VCaP (cell line): Measurements from ENCODE around the gene CASK.

Experiments used
- H3K27ac ChIP-seq: fragments of 450-650 bp; 2 replicates; pipeline ENCODE4 v1.5.1; 2017
- CTCF ChIP-seq: fragments of 450-650 bp; conservative IDR thresholded peaks from 2 replicates; pipeline ENCODE4 v1.5.1; 2017; ENCODE audit warnings: mild to moderate bottlenecking, moderate library complexity

The CASK gene

GRCh38 chrX:41733939-41734338, 189.4 kb downstream of the CASK start:
- no peak for TF ChIP-seq CTCF
- H3K27ac ChIP-seq, result no peak overlapping the region

- no peak overlapping the region for H3K27ac ChIP-seq
- TF ChIP-seq CTCF, result no peak
These were observed 191.1 kb downstream of the CASK start for GRCh38 chrX:41732260-41732659.

- no peak overlapping the region for H3K27ac ChIP-seq
These were observed 193.3 kb downstream of the CASK start for GRCh38 chrX:41730081-41730480.

GRCh38 chrX:41728125-41728524, 195.2 kb downstream of the CASK start:
- no peak overlapping the region for H3K27ac ChIP-seq
- TF ChIP-seq CTCF, result no peak

More at GRCh38 chrX:41730081-41730480, 193.3 kb downstream of the CASK start:
- TF ChIP-seq CTCF, result no peak

GRCh38 chrX:41723826-41724225, 199.5 kb downstream of the CASK start, which contains the start of gene GPR82:
TSS of gene GPR82 (plus strand) at chrX:41724181. CDS start at chrX:41727027, 2,846 bp downstream.
- TF ChIP-seq CTCF, result no peak
- H3K27ac ChIP-seq, result no peak within 1 kb of the TSS

- no peak overlapping the region for H3K27ac ChIP-seq
- TF ChIP-seq CTCF, result no peak
These were observed 200.3 kb downstream of the CASK start for GRCh38 chrX:41722816-41723618.

GRCh38 chrX:41722214-41722613, 201.1 kb downstream of the CASK start:
- no peak for TF ChIP-seq CTCF
- no peak overlapping the region for H3K27ac ChIP-seq
